Ovary (tissue), 9 donors: Measurements from ENCODE around the gene CACNA1S. TPM values are rescaled to one million over a fixed set of nuclear protein-coding genes. Genes with fewer than 3 reads are reported as not detected.
A peak's percentile ranks its signal among the peaks of the same experiment; 100 is the strongest.

Experiments
- DNase-seq, 5 donors: peaks; one replicate each; pipeline ENCODE4 v3.0.0-alpha.2; 2019 to 2020
- H3K27ac ChIP-seq, 2 donors: fragments of 200-600 bp; one replicate each; pipeline versions ENCODE4 v1.5.1 to v1.8.0; 2019 to 2022
- H3K27me3 ChIP-seq: fragments of 200-600 bp; one replicate; pipeline ENCODE4 v1.8.0; 2022
- H3K36me3 ChIP-seq: fragments of 200-600 bp; sonication (generic); one replicate; pipeline ENCODE4 v1.5.1; 2019
- H3K4me1 ChIP-seq: one replicate; pipeline ENCODE4 v1.8.1; 2013; ENCODE audit warnings: mild to moderate bottlenecking, moderate library complexity; ENCODE audit not compliant: insufficient read depth
- H3K4me3 ChIP-seq: fragments of 200-600 bp; sonication (generic); one replicate; pipeline ENCODE4 v1.5.1; 2017
- H3K9me3 ChIP-seq, 2 donors: fragments of 200-600 bp in 1 of 2; sonication (generic) in 1 of 2; one replicate each; pipeline versions ENCODE4 v1.5.1 to v1.8.1; 2013 to 2019; ENCODE audit warnings: mild to moderate bottlenecking in 1 of 2, moderate library complexity in 1 of 2
- EP300 ChIP-seq: sonication (generic); formaldehyde crosslinking; IDR thresholded peaks from one replicate; pipeline ENCODE4 v1.6.1; 2017; ENCODE audit warnings: antibody characterized with exemption
- POLR2A ChIP-seq: fragments of 450-650 bp; IDR thresholded peaks from one replicate; pipeline ENCODE4 v1.6.1; 2017; ENCODE audit warnings: antibody characterized with exemption, mild to moderate bottlenecking, moderate library complexity
- WGBS, 3 donors: extraction: QIAGEN DNeasy Blood & Tissue Kit in 1 of 3; methylation state at CpG; one replicate each; pipeline versions ENCODE4 v1.1.5 to v1.1.7; 2013 to 2017; 5-methylcytosine and 5-hydroxymethylcytosine counted together
- intact Hi-C, 4 donors: fragments of 100-400 bp; cut with DNase I; formaldehyde crosslinking; loops; one replicate each; pipeline versions ENCODE4 v1.11.0 to v1.15.1; 2022 to 2023
- polyA plus RNA-seq, 2 donors: library from polyadenylated mRNA; stranded (reverse); fragments of 200-250 nt in 1 of 2; fragments of 350-450 nt in 1 of 2; fragmentation: Illumina TruSeq in 1 of 2; extraction: RNeasy Lipid Tissue Mini Kit (QIAGEN cat#74804) in 1 of 2; gene quantifications; one replicate each; pipeline ENCODE4 v1.2.3, GENCODE V29; 2013 to 2014
- total RNA-seq, 7 donors: library from RNA; depleted of rRNA in 2 of 7; stranded (reverse); fragments of >200 nt in 2 of 7; fragmentation: NEBNext Ultra II Directional in 3 of 7; extraction: Animal tissue kit (Norgen Biotek cat#: 25700) in 3 of 7; gene quantifications; one replicate each; pipeline versions ENCODE4 v1.1.0 to v1.2.4, GENCODE V29; 2016 to 2023
- TF ChIP-seq, protein P1 (sequence below), 3 donors: fragments of 450-650 bp in 2 of 3; fragments of 200-600 bp in 1 of 3; IDR thresholded peaks; one replicate each; pipeline versions ENCODE4 v1.5.1 to v1.8.0; 2016 to 2022; ENCODE audit warnings: antibody characterized with exemption in 3 of 3, mild to moderate bottlenecking in 1 of 3
- donor health status: DM: no; HTN: no; CAD: no; lungs with moderate emphysema.
- donor health status: DM: no; HTN: no; CAD: no.
- donor health status: Bipolar disorder and iron deficiency.
- donor health status: DM: yes; HTN: yes; CAD: no.
- donor health status: DM: no; HTN: no; CAD: no.
- donor health status: DM: yes; HTN: yes; CAD: no.

CACNA1S gene
- total and polyA plus RNA-seq, 9 donors: 0.01 to 0.05 (median 0.05) TPM; not detected in 6

DNA sequence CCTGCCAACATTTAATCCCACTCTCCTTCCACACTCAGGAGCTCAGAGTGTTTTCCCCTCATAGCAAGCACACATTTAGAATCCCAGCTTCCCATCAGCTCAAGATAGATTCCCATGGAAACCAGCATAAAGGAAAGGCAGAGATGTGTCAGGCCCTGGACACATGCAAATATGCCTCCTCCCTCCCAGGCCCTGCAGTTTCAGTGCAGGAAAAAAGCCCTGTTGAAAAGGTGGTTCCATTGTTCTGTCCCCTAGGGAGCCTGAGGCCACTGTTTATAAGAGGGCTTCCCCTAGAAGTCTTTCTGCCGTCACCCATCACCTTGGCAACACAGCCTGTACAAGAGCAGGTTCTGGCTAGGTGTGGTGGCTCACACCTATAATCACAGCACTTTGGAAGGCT, 3.6 kb downstream of the CACNA1S start:
- DNase-seq: no peak
- Histone ChIP-seq H3K4me3 (no peak overlapping the region), H3K27ac (no peak overlapping the region), H3K9me3 (no peaks in the 10 kb centered on the region), H3K27me3 (no peaks in the 10 kb centered on the region), H3K4me1 (no peaks in the 10 kb centered on the region), H3K36me3 (no peaks in the 10 kb centered on the region)
- TF ChIP-seq, protein P1, sequence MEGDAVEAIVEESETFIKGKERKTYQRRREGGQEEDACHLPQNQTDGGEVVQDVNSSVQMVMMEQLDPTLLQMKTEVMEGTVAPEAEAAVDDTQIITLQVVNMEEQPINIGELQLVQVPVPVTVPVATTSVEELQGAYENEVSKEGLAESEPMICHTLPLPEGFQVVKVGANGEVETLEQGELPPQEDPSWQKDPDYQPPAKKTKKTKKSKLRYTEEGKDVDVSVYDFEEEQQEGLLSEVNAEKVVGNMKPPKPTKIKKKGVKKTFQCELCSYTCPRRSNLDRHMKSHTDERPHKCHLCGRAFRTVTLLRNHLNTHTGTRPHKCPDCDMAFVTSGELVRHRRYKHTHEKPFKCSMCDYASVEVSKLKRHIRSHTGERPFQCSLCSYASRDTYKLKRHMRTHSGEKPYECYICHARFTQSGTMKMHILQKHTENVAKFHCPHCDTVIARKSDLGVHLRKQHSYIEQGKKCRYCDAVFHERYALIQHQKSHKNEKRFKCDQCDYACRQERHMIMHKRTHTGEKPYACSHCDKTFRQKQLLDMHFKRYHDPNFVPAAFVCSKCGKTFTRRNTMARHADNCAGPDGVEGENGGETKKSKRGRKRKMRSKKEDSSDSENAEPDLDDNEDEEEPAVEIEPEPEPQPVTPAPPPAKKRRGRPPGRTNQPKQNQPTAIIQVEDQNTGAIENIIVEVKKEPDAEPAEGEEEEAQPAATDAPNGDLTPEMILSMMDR (IDR thresholded peaks at IDR 0.05): no peak
- TF ChIP-seq EP300: no peak
- TF ChIP-seq POLR2A: no peak
- 88 to 92% (median 91%) methylated on average over 1 of the region's 1 CpG for WGBS, 3 donors
- intact Hi-C loops: no loop called here

GRCh38 chr1:201105688-201106087, 6.5 kb downstream of the CACNA1S start:
- Histone ChIP-seq H3K27ac (no peak overlapping the region), H3K27me3 (no peaks in the 10 kb centered on the region), H3K36me3 (no peaks in the 10 kb centered on the region), H3K9me3 (no peaks in the 10 kb centered on the region), H3K4me1 (no peaks in the 10 kb centered on the region), H3K4me3 (no peak overlapping the region)
- intact Hi-C loops: no loop called here
- peak in 1 of 5 donors; percentile 4 for DNase-seq
- TF ChIP-seq EP300: no peak
- TF ChIP-seq POLR2A: no peak
- TF ChIP-seq, protein P1 (IDR thresholded peaks at IDR 0.05): no peak
- WGBS, 3 donors: 87 to 89% (median 88%) methylated on average over 4 to 5 of the region's 5 CpGs

- no peaks in the 10 kb centered on the region for H3K36me3 ChIP-seq
- no peak for DNase-seq
- intact Hi-C loops: no loop called here
- H3K27me3 ChIP-seq: no peaks in the 10 kb centered on the region
- no peaks in the 10 kb centered on the region for H3K4me1 ChIP-seq
- no peaks in the 10 kb centered on the region for H3K9me3 ChIP-seq
- no peak overlapping the region for H3K27ac ChIP-seq
- WGBS, 3 donors: 41 to 73% (median 66%) methylated on average over 1 of the region's 1 CpG
- H3K4me3 ChIP-seq: no peak overlapping the region
- no peak for TF ChIP-seq POLR2A
- TF ChIP-seq EP300: no peak
- TF ChIP-seq, protein P1 (IDR thresholded peaks at IDR 0.05): no peak
Measured at GRCh38 chr1:201104141-201104540, 8.1 kb downstream of the CACNA1S start.

GRCh38 chr1:201103666-201104065, 8.6 kb downstream of the CACNA1S start:
- Histone ChIP-seq H3K36me3 (no peaks in the 10 kb centered on the region), H3K4me1 (no peaks in the 10 kb centered on the region), H3K27ac (no peak overlapping the region), H3K27me3 (no peaks in the 10 kb centered on the region), H3K9me3 (no peaks in the 10 kb centered on the region), H3K4me3 (no peak overlapping the region)
- intact Hi-C loops: no loop called here
- TF ChIP-seq EP300: no peak
- TF ChIP-seq, protein P1 (IDR thresholded peaks at IDR 0.05): no peak
- DNase-seq: no peak
- 72 to 75% (median 74%) methylated on average over 9 of the region's 9 CpGs for WGBS, 3 donors
